HepG2 (cell line): ENCODE data around the gene PCSK6. TPM values are rescaled to one million over a fixed set of nuclear protein-coding genes. Genes with fewer than 3 reads are reported as not detected.

ENCODE experiments used
- ATAC-seq: fragments of 200-7000 bp; cut with Tn5 transposase; 3 replicates; pipeline ENCODE4 v1.9.1; 2020; ENCODE audit warnings: mild to moderate bottlenecking, moderate library complexity
- Bru-seq: library from RNA; stranded (reverse); fragments of 400-500 nt; gene quantifications from one replicate; lab custom pipeline; 2021; lab: Mats Ljungman, UMichigan
- BruChase-seq, 2 experiments: library from RNA; stranded (reverse); fragments of 400-500 nt; gene quantifications; one replicate each; lab custom pipeline; 2021; lab: Mats Ljungman, UMichigan
- BruUV-seq: library from RNA; stranded (reverse); fragments of 400-500 nt; replicated peaks from 2 replicates; lab custom pipeline; 2021; lab: Mats Ljungman, UMichigan
- CTCF ChIA-PET: fragments of 300-600 bp; formaldehyde crosslinking; extraction: SDS; loops from one replicate; lab custom pipeline; 2021; ENCODE audit warnings: low total read pairs, inconsistent platforms, low intra/inter-chr PET ratio; lab: Yijun Ruan, JAX
- POLR2A ChIA-PET: fragments of 350-600 bp; sonication (Branson Sonifier 250); formaldehyde crosslinking; loops from one replicate; lab custom pipeline; 2020; ENCODE audit warnings: antibody characterized with exemption, inconsistent platforms; lab: Yijun Ruan, JAX
- DNase-seq: peaks from one replicate; pipeline ENCODE4 v3.0.0-alpha.2; 2015; ENCODE audit warnings: low spot score
- FAIRE-seq: peaks from 3 replicates; lab custom pipeline; 2011; peaks lifted over from hg19 to GRCh38; lab: Jason Lieb, UNC
- H2AFZ ChIP-seq: one replicate; pipeline ENCODE4 v1.6.1; 2011; ENCODE audit warnings: low read length, inconsistent platforms
- H3K27ac ChIP-seq: fragments of 300-600 bp; 3 replicates; pipeline ENCODE4 v1.8.0; 2011; ENCODE audit warnings: mixed run types, mild to moderate bottlenecking, mixed read lengths, low read length, inconsistent platforms; ENCODE audit not compliant: insufficient read depth; ENCODE audit errors: extremely low read length
- H3K27me3 ChIP-seq, 2 experiments: fragments of 200-600 bp in 1 of 2; 2 replicates in 1 of 2; 3 replicates in 1 of 2; pipeline versions ENCODE4 v1.6.0 to v1.8.0; 2011; ENCODE audit warnings: low read length in 2 of 2, mild to moderate bottlenecking in 2 of 2, moderate library complexity in 2 of 2, inconsistent platforms in 1 of 2; ENCODE audit not compliant: insufficient read depth in 2 of 2, control insufficient read depth in 1 of 2
- H3K36me3 ChIP-seq, 2 experiments: fragments of 200-600 bp in 1 of 2; replicated peaks in 1 of 2; 2 replicates in 1 of 2; 3 replicates in 1 of 2; pipeline versions ENCODE4 v1.5.1 to v1.8.0; 2011; ENCODE audit warnings: low read length in 2 of 2, inconsistent platforms in 1 of 2; ENCODE audit not compliant: insufficient read depth in 2 of 2, control insufficient read depth in 1 of 2
- H3K4me1 ChIP-seq: 2 replicates; pipeline ENCODE4 v1.5.1; 2012; ENCODE audit warnings: low read length, inconsistent platforms; ENCODE audit not compliant: insufficient read depth
- H3K4me2 ChIP-seq: 2 replicates; pipeline ENCODE4 v1.6.0; 2011; ENCODE audit warnings: low read depth, low read length, inconsistent platforms
- H3K4me3 ChIP-seq, 3 experiments: fragments of 200-600 bp in 1 of 3; sonication (generic), shearing (Covaris generic) in 1 of 3; replicated peaks in 1 of 3; 2 replicates each; pipeline ENCODE4 v1.5.1; 2011 to 2016; ENCODE audit warnings: low read length in 3 of 3, inconsistent platforms in 2 of 3, low read depth in 2 of 3, mild to moderate bottlenecking in 2 of 3, control low read depth in 1 of 3, mixed read lengths in 1 of 3; ENCODE audit not compliant: insufficient read depth in 1 of 3
- H3K79me2 ChIP-seq: one replicate; pipeline ENCODE4 v1.6.1; 2011; ENCODE audit warnings: low read length, inconsistent platforms; ENCODE audit not compliant: insufficient read depth
- H3K9ac ChIP-seq: 2 replicates; pipeline ENCODE4 v1.6.0; 2011; ENCODE audit warnings: mild to moderate bottlenecking, low read depth, low read length, inconsistent platforms; ENCODE audit not compliant: insufficient read depth
- H3K9me3 ChIP-seq: 2 replicates; pipeline ENCODE4 v1.5.1; 2012; ENCODE audit warnings: mild to moderate bottlenecking, low read length
- H4K20me1 ChIP-seq: 2 replicates; pipeline ENCODE4 v1.6.0; 2011; ENCODE audit warnings: inconsistent platforms, mild to moderate bottlenecking, low read length, moderate library complexity; ENCODE audit not compliant: insufficient read depth
- BRCA1 ChIP-seq: sonication (generic); formaldehyde crosslinking; IDR thresholded peaks from 2 replicates; pipeline ENCODE4 v1.4.0; 2020; ENCODE audit warnings: missing genetic modification reagents
- FOSL2 ChIP-seq: sonication (generic); formaldehyde crosslinking; IDR thresholded peaks from 2 replicates; pipeline ENCODE4 v1.4.0; 2020; ENCODE audit warnings: missing genetic modification reagents
- HNRNPH1 ChIP-seq: fragments of 200-400 bp; formaldehyde crosslinking; optimal IDR thresholded peaks from 2 replicates; pipeline ENCODE3; 2017; ENCODE audit warnings: mild to moderate bottlenecking, low read depth, low read length
- HOXA9 ChIP-seq: sonication (generic); formaldehyde crosslinking; IDR thresholded peaks from 2 replicates; pipeline ENCODE4 v1.8.1; 2022; ENCODE audit warnings: missing genetic modification reagents, mild to moderate bottlenecking, moderate library complexity, borderline replicate concordance
- MLLT10 ChIP-seq: sonication (generic); formaldehyde crosslinking; IDR thresholded peaks from 2 replicates; pipeline ENCODE4 v1.4.0; 2020; ENCODE audit warnings: missing genetic modification reagents
- NFYB ChIP-seq: sonication (generic); formaldehyde crosslinking; IDR thresholded peaks from 2 replicates; pipeline ENCODE4 v1.4.0; 2020; ENCODE audit warnings: missing genetic modification reagents
- TAF1 ChIP-seq: sonication (generic); formaldehyde crosslinking; IDR thresholded peaks from 2 replicates; pipeline ENCODE4 v1.4.0; 2020; ENCODE audit warnings: missing genetic modification reagents
- ZBTB20 ChIP-seq: sonication (generic); formaldehyde crosslinking; IDR thresholded peaks from 2 replicates; pipeline ENCODE4 v1.8.1; 2023; ENCODE audit warnings: missing genetic modification reagents, low read depth, mild to moderate bottlenecking, borderline replicate concordance
- ZFX ChIP-seq: sonication (generic); formaldehyde crosslinking; IDR thresholded peaks from 2 replicates; pipeline ENCODE4 v1.4.0; 2020; ENCODE audit warnings: mild to moderate bottlenecking, low read depth, missing genetic modification reagents, moderate library complexity
- ZNF501 ChIP-seq: sonication (generic); formaldehyde crosslinking; IDR thresholded peaks from 2 replicates; pipeline ENCODE4 v1.5.1; 2020; ENCODE audit warnings: mild to moderate bottlenecking, moderate library complexity, missing genetic modification reagents
- ZNF572 ChIP-seq: sonication (generic); formaldehyde crosslinking; IDR thresholded peaks from 2 replicates; pipeline ENCODE4 v1.5.1; 2020; ENCODE audit warnings: mild to moderate bottlenecking, missing genetic modification reagents
- ZNF574 ChIP-seq: sonication (generic); formaldehyde crosslinking; IDR thresholded peaks from 2 replicates; pipeline ENCODE4 v1.4.0; 2020; ENCODE audit warnings: missing genetic modification reagents
- ZNF784 ChIP-seq: sonication (generic); formaldehyde crosslinking; IDR thresholded peaks from 2 replicates; pipeline ENCODE4 v1.5.1; 2020; ENCODE audit warnings: missing genetic modification reagents, mild to moderate bottlenecking, borderline replicate concordance
- WGBS: methylation state at CpG from one replicate; pipeline ENCODE4 v1.1.6; 2017; ENCODE audit warnings: low lambda C conversion rate; 5-methylcytosine and 5-hydroxymethylcytosine counted together
- in situ Hi-C: cut with HindIII; loops from 2 replicates; pipeline ENCODE4 v1.10.0; 2017; ENCODE audit warnings: low pct_unique_long_range_greater_than_20kb; ENCODE audit not compliant: extremely low pct_ligation_motif_present
- intact Hi-C: fragments of 100-400 bp; cut with micrococcal nuclease; formaldehyde crosslinking; loops from one replicate; pipeline ENCODE4 v1.10.0; 2022; ENCODE audit not compliant: unreplicated experiment
- long read RNA-seq, 2 experiments: library from RNA in 1 of 2; library from polyadenylated mRNA in 1 of 2; stranded (forward) in 1 of 2; unstranded in 1 of 2; transcript quantifications; one replicate each; pipeline ENCODE4 v2.0.0, GENCODE V29; 2019 to 2022
- polyA minus RNA-seq, 3 experiments: library from RNA; depleted of rRNA, polyadenylated mRNA; stranded (reverse); fragments of >200 nt; gene quantifications; 2 replicates each; pipeline ENCODE4 v1.2.3, GENCODE V29; 2011; ENCODE audit warnings: low replicate concordance in 1 of 3
- polyA plus RNA-seq, 8 experiments: library from polyadenylated mRNA; depleted of rRNA in 3 of 8; stranded (reverse) in 7 of 8; unstranded in 1 of 8; fragments of >200 nt; fragmentation: Illumina TruSeq in 4 of 8; extraction: Trizol in 4 of 8; gene quantifications; 2 replicates each; pipeline versions ENCODE4 v1.2.1 to v1.2.3, GENCODE V29; 2011 to 2016; ENCODE audit warnings: low read depth in 4 of 8, missing spikeins in 1 of 8, mixed read lengths in 1 of 8; ENCODE audit not compliant: insufficient read depth in 1 of 8
- total RNA-seq, 5 experiments: library from RNA; depleted of rRNA; stranded (reverse); fragments of >200 nt; fragmentation: Illumina TruSeq; extraction: Trizol; gene quantifications; 2 replicates each; pipeline ENCODE4 v1.2.3, GENCODE V29; 2016; ENCODE audit warnings: low read depth in 1 of 5

The PCSK6 gene
- total RNA-seq (2016; rRNA removed; fragmentation: Illumina TruSeq; extraction: Trizol): 42.5 and 56.5 TPM in 2 replicates
- total RNA-seq (2016; cell fraction: cytosol; rRNA removed; fragmentation: Illumina TruSeq; extraction: Trizol; ENCODE audit: low read depth): 71.9 and 81.0 TPM in 2 replicates
- total RNA-seq (2016; cell fraction: insoluble cytoplasmic fraction; rRNA removed; fragmentation: Illumina TruSeq; extraction: Trizol): 34.4 and 55.2 TPM in 2 replicates
- total RNA-seq (2016; cell fraction: membrane; rRNA removed; fragmentation: Illumina TruSeq; extraction: Trizol): 69.6 and 77.5 TPM in 2 replicates
- 66.0 and 74.7 TPM in 2 replicates for total RNA-seq (2016; cell fraction: nucleus; rRNA removed; fragmentation: Illumina TruSeq; extraction: Trizol)
- polyA plus RNA-seq (2011; rRNA removed): 155 and 208 TPM in 2 replicates
- 113 and 150 TPM in 2 replicates for polyA plus RNA-seq (2011; cell fraction: cytosol; rRNA removed)
- polyA plus RNA-seq (2011; cell fraction: nucleus; rRNA removed): 207 and 256 TPM in 2 replicates
- 61.3 and 94.3 TPM in 2 replicates for polyA plus RNA-seq (2012)
- 28.0 and 30.8 TPM in 2 replicates for polyA plus RNA-seq (2016; cell fraction: cytosol; fragmentation: Illumina TruSeq; extraction: Trizol; ENCODE audit: low read depth)
- 34.4 and 44.9 TPM in 2 replicates for polyA plus RNA-seq (2016; cell fraction: insoluble cytoplasmic fraction; fragmentation: Illumina TruSeq; extraction: Trizol; ENCODE audit: low read depth)
- polyA plus RNA-seq (2016; cell fraction: membrane; fragmentation: Illumina TruSeq; extraction: Trizol; ENCODE audit: low read depth): 53.8 and 67.9 TPM in 2 replicates
- 84.3 and 88.3 TPM in 2 replicates for polyA plus RNA-seq (2016; cell fraction: nucleus; fragmentation: Illumina TruSeq; extraction: Trizol; ENCODE audit: insufficient read depth, low read depth)
- polyA minus RNA-seq (2011; rRNA and poly(A)+ RNA removed; ENCODE audit: low replicate concordance): 65.0 and 447 TPM in 2 replicates
- 126 and 149 TPM in 2 replicates for polyA minus RNA-seq (2011; cell fraction: cytosol; rRNA and poly(A)+ RNA removed)
- polyA minus RNA-seq (2011; cell fraction: nucleus; rRNA and poly(A)+ RNA removed): 126 and 142 TPM in 2 replicates
- percentile 84 among the genes with signal in this experiment for Bru-seq, nascent RNA
- percentile 72 among the genes with signal in this experiment for BruChase-seq, experiment 1, labeled RNA remaining after a 6-hour chase
- BruChase-seq, experiment 2, labeled RNA remaining after a 2-hour chase: percentile 82 among the genes with signal in this experiment
- long read RNA-seq, experiment 1, partial matches to known transcripts: 24 of 33 reads
- long read RNA-seq, experiment 1, other reads (novel, unspliced or antisense): 8 of 33 reads
- long read RNA-seq, experiment 2, full-length matches to known transcripts: 34 of 152 reads
- long read RNA-seq, experiment 2, partial matches to known transcripts: 30 of 152 reads
- long read RNA-seq, experiment 2, other reads (novel, unspliced or antisense): 88 of 152 reads

GRCh38 chr15:101489599-101490407, at the start of gene PCSK6:
TSS of gene PCSK6 (minus strand) at chr15:101489707. CDS start at chr15:101489670, 37 bp downstream.
- Histone ChIP-seq H3K4me2 (peak within 1 kb of the TSS; percentile 80), H3K9me3 (no peaks in the 10 kb centered on the region), H2AFZ (no peak within 1 kb of the TSS), H3K36me3 (peaks cover 7 to 22% of the 10 kb centered on the region in 2 experiments), H4K20me1 (peaks cover 7% of the 10 kb centered on the region), H3K4me1 (peaks cover 50% of the 10 kb centered on the region), H3K4me3 (peak within 1 kb of the TSS; percentile 62 to 83 (median 83)), H3K79me2 (peaks cover 35% of the 10 kb centered on the region), H3K27ac (peak within 1 kb of the TSS; percentile 82), H3K9ac (peak within 1 kb of the TSS; percentile 81), H3K27me3 (no peaks in the 10 kb centered on the region)
- in situ Hi-C loops: loop anchor here (5.0 to 10.0 kb wide), 2 partner anchors 53 to 195 kb away; partner anchors contain the start of gene SNRPA1
- intact Hi-C loops: loop anchor here (2.0 kb wide), 1 partner anchor 43 kb away; no protein-coding TSS in a partner anchor
- BruUV-seq: no TSS peak
- ChIA-PET POLR2A (interaction anchor here (1.1 to 5.4 kb wide), 5 partner anchors 11 to 52 kb away, joined by 5 to 56 read pairs (median 23); no protein-coding TSS in a partner anchor), CTCF (no interaction called here)
- 86% methylated on average over 12 of the region's 111 CpGs for WGBS
- DNase-seq (no peak), ATAC-seq (peak; percentile 14), FAIRE-seq (no peak)
- no peak for TF ChIP-seq HNRNPH1
- no peak for TF ChIP-seq ZNF501 (CRISPR knock-in tag)
- TF ChIP-seq NFYB: no peak
- TF ChIP-seq ZNF572 (CRISPR knock-in tag): no peak
- no peak for TF ChIP-seq BRCA1 (CRISPR knock-in tag)
- TF ChIP-seq ZNF784 (CRISPR knock-in tag): peak; percentile 60
- peak; percentile 46 for TF ChIP-seq ZFX (CRISPR knock-in tag)
- no peak for TF ChIP-seq TAF1 (CRISPR knock-in tag)
- TF ChIP-seq HOXA9 (CRISPR knock-in tag): no peak
- 0 out of 2 replicates have a peak, but pooled peaks have one; percentile 19 for TF ChIP-seq FOSL2 (CRISPR knock-in tag)
- TF ChIP-seq MLLT10 (CRISPR knock-in tag): no peak
- TF ChIP-seq ZBTB20 (CRISPR knock-in tag): no peak
- peak; percentile 49; the same call in 1 of the 2 replicates for TF ChIP-seq ZNF574 (CRISPR knock-in tag)
